ENCODE results near the gene RFX4.

RFX4 gene

DNA sequence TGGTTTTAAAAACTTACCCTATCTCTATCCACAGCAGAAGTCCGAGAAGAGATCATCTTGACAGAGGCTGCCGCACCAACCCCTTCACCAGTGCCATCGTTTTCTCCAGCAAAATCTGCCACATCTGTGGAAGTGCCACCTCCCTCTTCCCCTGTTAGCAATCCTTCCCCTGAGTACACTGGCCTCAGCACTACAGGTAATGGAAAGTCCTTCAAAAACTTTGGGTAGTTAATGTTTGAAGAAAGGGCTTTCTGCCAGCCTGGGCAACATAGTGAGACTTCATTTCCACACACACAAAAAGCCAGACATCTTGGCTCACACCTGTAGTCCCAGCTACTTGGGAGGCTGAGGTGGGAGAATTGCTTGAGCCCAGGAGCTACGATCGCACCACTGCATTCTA, 150.1 kb downstream of the RFX4 start:
- no peak for DNase-seq (ENCODE audit: low read depth)

DNA sequence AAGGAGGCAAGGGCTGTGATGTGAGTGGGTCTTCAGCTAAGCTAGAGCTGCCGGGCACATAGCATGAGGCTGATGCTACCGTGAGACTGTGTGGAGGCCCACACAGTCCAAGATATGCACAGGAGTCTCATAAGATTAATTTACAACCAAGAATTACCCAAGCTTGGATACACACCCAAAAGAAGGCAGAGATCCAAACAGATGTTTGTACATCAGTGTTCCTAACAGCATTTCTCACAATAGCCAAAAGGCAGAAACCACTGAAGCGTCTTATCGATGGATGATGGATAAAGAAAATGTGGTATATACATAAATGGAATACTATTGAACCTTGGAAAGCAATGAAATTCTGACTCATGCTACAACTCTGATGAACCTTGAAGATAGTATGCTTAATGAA, 150.9 kb downstream of the RFX4 start:
- no peak for DNase-seq (ENCODE audit: low read depth)

- no peak for DNase-seq (ENCODE audit: low read depth)
These were observed 153.5 kb downstream of the RFX4 start for GRCh38 chr12:106736051-106736957.

- no peak for DNase-seq (ENCODE audit: low read depth)
These were observed 156.5 kb downstream of the RFX4 start for GRCh38 chr12:106739318-106739717.

- DNase-seq (ENCODE audit: low read depth): no peak
These were observed 157.2 kb downstream of the RFX4 start for GRCh38 chr12:106739815-106740530.

- DNase-seq (ENCODE audit: low read depth): no peak
These were observed 158.0 kb downstream of the RFX4 start for GRCh38 chr12:106740818-106741217.

DNA sequence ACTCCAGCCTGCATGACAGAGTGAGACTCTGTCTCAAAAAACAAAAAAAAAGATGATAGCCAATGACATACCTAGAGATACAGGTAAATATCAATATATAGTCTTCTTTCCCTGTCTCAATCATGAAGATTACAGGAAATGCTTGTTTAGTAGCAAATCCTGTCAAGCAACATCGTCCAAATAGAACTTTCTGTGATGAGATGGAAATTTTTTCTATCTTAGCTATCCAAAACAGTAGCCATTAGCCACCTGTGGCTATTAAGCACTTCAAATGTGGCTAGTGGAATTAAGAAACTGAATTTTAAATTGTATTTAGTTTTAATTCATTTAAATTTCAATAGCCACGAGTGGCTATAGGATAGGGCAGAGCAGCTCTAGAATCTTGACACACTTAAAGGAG, 158.4 kb downstream of the RFX4 start:
- DNase-seq (ENCODE audit: low read depth): no peak

GRCh38 chr12:106743270-106743988, 160.6 kb downstream of the RFX4 start:
- DNase-seq (ENCODE audit: low read depth): no peak

DNA sequence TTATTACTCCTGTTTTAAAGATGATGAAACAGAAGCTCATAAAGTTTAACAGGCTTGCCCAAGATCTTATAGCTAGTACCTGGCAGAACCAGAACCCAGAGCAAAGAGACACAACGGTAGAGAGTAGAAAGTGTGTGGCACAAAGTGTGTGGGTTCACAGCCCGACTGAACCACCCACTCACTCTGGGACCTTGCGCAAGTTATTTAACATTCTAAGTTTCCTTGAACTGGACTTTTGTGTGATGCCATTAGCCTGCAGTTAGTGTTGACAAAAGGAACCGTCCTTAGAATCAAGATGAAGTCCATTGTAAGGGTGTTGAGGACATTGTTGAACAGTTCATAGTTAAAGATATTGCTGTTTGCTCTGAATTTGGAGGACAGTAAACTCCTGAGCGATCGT, 161.8 kb downstream of the RFX4 start:
- DNase-seq (ENCODE audit: low read depth): no peak

DNA sequence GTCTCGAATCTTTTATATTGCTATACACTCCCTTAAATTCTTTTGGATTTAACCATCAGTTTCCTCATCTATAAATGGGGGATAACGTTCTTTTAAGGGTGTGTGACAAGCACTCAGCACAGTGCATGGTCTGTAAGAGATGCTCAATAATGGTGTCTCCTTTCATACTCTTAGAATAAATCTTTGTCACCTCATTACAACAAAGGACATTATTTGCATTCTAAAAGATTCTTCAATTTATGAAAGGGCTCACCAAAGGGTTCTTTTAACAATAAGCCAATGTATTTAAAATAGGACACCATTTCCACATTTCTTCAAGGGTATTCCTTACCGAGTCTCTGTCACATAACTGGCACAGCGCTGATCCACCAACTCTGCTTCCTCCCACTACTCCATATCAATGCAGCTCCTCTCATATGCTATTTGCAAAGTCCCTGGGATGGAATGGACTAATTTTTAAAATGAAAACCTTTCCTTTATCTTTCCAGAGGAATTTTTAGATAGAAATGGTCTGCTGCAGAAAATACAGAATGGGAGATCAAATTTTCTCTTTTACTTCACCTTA, 162.5 kb downstream of the RFX4 start:
- no peak for DNase-seq (ENCODE audit: low read depth)

- no peak for DNase-seq (ENCODE audit: low read depth)
These were observed 165.2 kb downstream of the RFX4 start for GRCh38 chr12:106747973-106748436.

DNA sequence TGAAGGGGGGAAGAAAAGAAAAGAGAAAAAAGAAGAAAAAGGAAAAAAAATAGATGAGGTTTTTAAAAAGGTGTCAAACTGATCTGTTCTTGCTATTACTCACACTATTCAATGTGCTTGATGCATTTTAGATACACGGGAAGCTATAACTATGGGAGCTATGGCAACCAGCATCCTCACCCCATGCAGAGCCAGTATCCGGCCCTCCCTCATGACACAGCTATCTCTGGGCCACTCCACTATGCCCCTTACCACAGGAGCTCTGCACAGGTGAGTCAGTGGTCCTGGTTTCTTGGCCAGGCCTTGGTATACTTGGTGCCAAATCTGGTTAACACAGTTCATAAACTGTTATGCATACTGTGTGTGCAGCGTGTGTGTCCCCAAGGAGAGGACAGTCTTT, 167.7 kb downstream of the RFX4 start:
- no peak for DNase-seq (ENCODE audit: low read depth)

- peak; percentile 36 for DNase-seq (ENCODE audit: low read depth)
These were observed 170.7 kb downstream of the RFX4 start for GRCh38 chr12:106753526-106753925.

DNA sequence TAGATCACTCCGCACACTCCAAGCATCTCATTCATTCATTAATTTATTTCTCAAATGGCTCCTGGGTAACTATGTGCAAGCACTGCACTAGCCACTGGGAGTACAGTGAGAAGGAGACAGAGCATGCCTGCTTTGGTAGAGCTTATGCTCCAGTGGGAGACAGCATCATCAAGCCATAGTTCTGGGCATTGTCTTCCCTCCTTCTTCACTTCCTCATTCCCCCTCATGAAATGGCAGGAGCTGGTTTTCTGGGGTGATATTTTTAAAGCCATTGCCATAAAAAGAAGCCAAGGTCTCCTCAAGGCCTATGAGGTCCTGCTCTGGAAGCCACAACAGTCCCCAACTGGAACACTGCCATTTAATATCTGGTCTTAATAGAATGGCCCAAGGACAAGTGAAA, 171.5 kb downstream of the RFX4 start:
- no peak for DNase-seq (ENCODE audit: low read depth)

- no peak for DNase-seq (ENCODE audit: low read depth)
These were observed 175.0 kb downstream of the RFX4 start for GRCh38 chr12:106757623-106758348.

GRCh38 chr12:106758349-106759110, 175.7 kb downstream of the RFX4 start:
- no peak for DNase-seq (ENCODE audit: low read depth)

- DNase-seq (ENCODE audit: low read depth): no peak
These were observed 176.9 kb downstream of the RFX4 start for GRCh38 chr12:106759526-106760183.

DNA sequence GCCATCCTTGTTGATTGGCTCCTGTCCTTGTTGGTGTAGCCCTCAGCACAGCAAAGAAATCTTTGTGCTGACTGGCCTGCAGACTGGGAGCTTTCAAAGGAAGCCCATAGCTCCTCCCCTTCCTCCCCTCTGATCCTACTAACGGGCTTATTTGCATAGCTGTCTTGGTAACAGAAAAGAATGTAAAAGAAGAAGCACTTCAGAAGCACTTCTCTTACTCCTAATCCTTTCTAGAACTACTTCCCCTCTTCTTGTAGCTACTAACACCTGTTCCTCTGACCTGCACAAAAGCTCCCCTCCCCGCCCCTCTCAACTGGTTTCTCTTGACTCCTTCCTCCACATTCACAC, 177.4 kb downstream of the RFX4 start:
- no peak for DNase-seq (ENCODE audit: low read depth)

DNA sequence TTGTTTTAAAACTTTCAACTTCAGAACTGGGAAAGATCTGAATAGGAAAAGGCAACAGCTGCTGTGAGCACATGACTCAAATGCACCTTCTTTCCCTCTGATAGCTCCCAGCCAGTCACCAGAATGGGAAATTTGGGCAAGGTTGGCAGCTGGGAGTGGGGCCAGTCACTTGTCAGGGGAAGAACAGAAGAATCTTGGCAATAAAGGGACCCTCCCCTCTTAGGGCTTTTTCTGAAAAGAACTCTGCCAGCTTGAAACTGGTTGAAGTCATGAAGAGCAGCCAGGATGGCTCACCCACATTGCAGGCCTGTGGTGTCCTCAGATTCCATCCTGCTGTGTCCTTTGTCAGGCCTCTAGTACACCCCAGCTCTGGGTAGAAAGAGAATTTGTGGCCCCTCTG, 181.4 kb downstream of the RFX4 start:
- DNase-seq (ENCODE audit: low read depth): no peak

DNA sequence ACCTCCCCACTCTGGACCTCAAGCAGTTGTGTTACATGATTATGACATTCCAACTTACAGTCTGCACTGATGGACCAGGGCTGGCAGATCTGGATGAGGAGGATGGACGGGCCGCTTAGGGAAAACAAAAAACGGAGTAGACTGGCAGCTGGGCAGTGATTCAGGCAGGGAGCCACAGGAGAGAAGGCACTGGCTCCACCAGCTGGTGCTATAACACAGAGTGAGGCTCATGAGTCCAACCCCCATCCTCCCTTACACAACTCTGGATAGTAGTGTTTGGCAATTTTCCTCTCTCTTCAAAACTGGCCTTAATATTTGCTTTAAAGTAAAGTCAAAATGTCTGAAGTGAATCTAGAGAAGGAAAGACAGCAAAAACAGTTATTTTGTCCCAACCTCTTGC, 181.9 kb downstream of the RFX4 start:
- no peak for DNase-seq (ENCODE audit: low read depth)

Measured in activated T-helper 9 cell treated with anti-CD3 and anti-CD28 coated beads, Interleukin-2, amount 50 U/mL, for 16 hours (primary cell).